Measurements from ENCODE around the gene CHST11. TPM values are rescaled to one million over a fixed set of nuclear protein-coding genes. Genes with fewer than 3 reads are reported as not detected.

CHST11 gene
- total and polyA plus RNA-seq, 9 donors, result 4.0 to 39.9 (median 20.1) TPM

GRCh38 chr12:104652358-104652757 is 195.6 kb downstream of the CHST11 start:
- H3K4me3 ChIP-seq, result no peak overlapping the region
- H3K36me3 ChIP-seq, result no peaks in the 10 kb centered on the region
- H3K27me3 ChIP-seq, result no peaks in the 10 kb centered on the region
- H3K4me1 ChIP-seq (ENCODE audit: insufficient read depth), result no peaks in the 10 kb centered on the region
- H3K27ac ChIP-seq, result no peak overlapping the region
- DNase-seq, result no peak
- no peak for TF ChIP-seq EP300 (IDR thresholded peaks at IDR 0.05)
- TF ChIP-seq POLR2A (IDR thresholded peaks at IDR 0.05), result no peak
- TF ChIP-seq CTCF (IDR thresholded peaks at IDR 0.05), result no peak
- intact Hi-C loops (cut with DNase I), result no loop called here
- no peaks in the 10 kb centered on the region for H3K9me3 ChIP-seq
- WGBS, 3 donors, result 91 to 94% (median 92%) methylated on average over 5 of the region's 5 CpGs

- DNase-seq, result no peak
- no peaks in the 10 kb centered on the region for H3K9me3 ChIP-seq
- H3K4me1 ChIP-seq (ENCODE audit: insufficient read depth), result no peaks in the 10 kb centered on the region
- TF ChIP-seq EP300 (IDR thresholded peaks at IDR 0.05), result no peak
- no peak for TF ChIP-seq POLR2A (IDR thresholded peaks at IDR 0.05)
- TF ChIP-seq CTCF (IDR thresholded peaks at IDR 0.05), result no peak
- no peaks in the 10 kb centered on the region for H3K27me3 ChIP-seq
- no peak overlapping the region for H3K27ac ChIP-seq
- no peaks in the 10 kb centered on the region for H3K36me3 ChIP-seq
- WGBS, 3 donors, result 95 to 97% (median 97%) methylated on average over 7 of the region's 7 CpGs
- no peak overlapping the region for H3K4me3 ChIP-seq
- intact Hi-C loops (cut with DNase I), result no loop called here
Measured at GRCh38 chr12:104652910-104653309, 196.2 kb downstream of the CHST11 start.

GRCh38 chr12:104653730-104654664 is 197.2 kb downstream of the CHST11 start:
- H3K27me3 ChIP-seq, result no peaks in the 10 kb centered on the region
- no peak for TF ChIP-seq POLR2A (IDR thresholded peaks at IDR 0.05)
- no peak for TF ChIP-seq EP300 (IDR thresholded peaks at IDR 0.05)
- TF ChIP-seq CTCF (IDR thresholded peaks at IDR 0.05), result no peak
- no peaks in the 10 kb centered on the region for H3K36me3 ChIP-seq
- H3K9me3 ChIP-seq, result no peaks in the 10 kb centered on the region
- no peak overlapping the region for H3K27ac ChIP-seq
- DNase-seq, result no peak
- intact Hi-C loops (cut with DNase I), result no loop called here
- 85 to 88% (median 85%) methylated on average over 12 of the region's 12 CpGs for WGBS, 3 donors
- H3K4me3 ChIP-seq, result no peak overlapping the region
- no peaks in the 10 kb centered on the region for H3K4me1 ChIP-seq (ENCODE audit: insufficient read depth)

- Histone ChIP-seq H3K27me3 (no peaks in the 10 kb centered on the region), H3K4me3 (no peak overlapping the region), H3K36me3 (no peaks in the 10 kb centered on the region), H3K9me3 (no peaks in the 10 kb centered on the region), H3K27ac (no peak overlapping the region), H3K4me1 (ENCODE audit: insufficient read depth) (no peaks in the 10 kb centered on the region)
- no peak for DNase-seq
- 93 to 95% (median 94%) methylated on average over 16 of the region's 16 CpGs for whole genome bisulfite sequencing, 3 donors
- TF ChIP-seq CTCF (IDR thresholded peaks at IDR 0.05) (no peak), POLR2A (IDR thresholded peaks at IDR 0.05) (no peak), EP300 (IDR thresholded peaks at IDR 0.05) (no peak)
- intact Hi-C loops (cut with DNase I), result no loop called here
Measured at GRCh38 chr12:104654665-104655609, 198.2 kb downstream of the CHST11 start.

All from ovary (tissue), 9 donors.